Loucy (cell line): Measurements from ENCODE around the gene EPAS1.
"Not testable (repeated sequence)": the region's sequence is repeated elsewhere in the genome, so short reads cannot be mapped to it uniquely, and the experiment has no call there.

Source experiments
- CTCF ChIP-seq: fragments of 200-600 bp; sonication (generic); conservative IDR thresholded peaks from 2 replicates; pipeline ENCODE4 v1.5.1; 2014; ENCODE audit warnings: mild to moderate bottlenecking, antibody characterized with exemption, low read length
- EZH2phosphoT487 ChIP-seq: fragments of 200-600 bp; IDR thresholded peaks from 2 replicates; pipeline ENCODE4 v1.6.1; 2018; ENCODE audit warnings: antibody characterized with exemption, mild to moderate bottlenecking, moderate library complexity, borderline replicate concordance

- TF ChIP-seq CTCF, EZH2phosphoT487: not testable (repeated sequence)
Measured at GRCh38 chr2:46395730-46396129, 98.5 kb downstream of the EPAS1 start.
